ENCODE results near the gene DNER.

The DNER gene

GRCh38 chr2:229475778-229476177 is 238.6 kb downstream of the DNER start:
- no peak for DNase-seq

- DNase-seq, result no peak
Measured at GRCh38 chr2:229474125-229474524, 240.2 kb downstream of the DNER start.

- no peak for DNase-seq
Measured at GRCh38 chr2:229470781-229471180, 243.6 kb downstream of the DNER start.

GRCh38 chr2:229467783-229468182 is 246.6 kb downstream of the DNER start:
- DNase-seq, result no peak

- no peak for DNase-seq
Measured at GRCh38 chr2:229463841-229464346, 250.5 kb downstream of the DNER start.

GRCh38 chr2:229462112-229462511 is 252.2 kb downstream of the DNER start:
- no peak for DNase-seq

- DNase-seq, result no peak
Measured at GRCh38 chr2:229456091-229456490, 258.3 kb downstream of the DNER start.

- no peak for DNase-seq
Measured at GRCh38 chr2:229454934-229455631, 259.3 kb downstream of the DNER start.

GRCh38 chr2:229453230-229453629 is 261.1 kb downstream of the DNER start:
- DNase-seq, result no peak

GRCh38 chr2:229451852-229452251 is 262.5 kb downstream of the DNER start:
- DNase-seq, result no peak

- DNase-seq, result no peak
Measured at GRCh38 chr2:229447227-229447626, 267.1 kb downstream of the DNER start.

GRCh38 chr2:229446350-229446749 is 268.0 kb downstream of the DNER start:
- DNase-seq, result no peak

GRCh38 chr2:229445501-229446211 is 268.7 kb downstream of the DNER start:
- no peak for DNase-seq

- no peak for DNase-seq
Measured at GRCh38 chr2:229445019-229445418, 269.3 kb downstream of the DNER start.

- no peak for DNase-seq
Measured at GRCh38 chr2:229443546-229444268, 270.6 kb downstream of the DNER start.

- no peak for DNase-seq
Measured at GRCh38 chr2:229443141-229443540, 271.2 kb downstream of the DNER start.

GRCh38 chr2:229438430-229439159 is 275.8 kb downstream of the DNER start:
- no peak for DNase-seq

- no peak for DNase-seq
Measured at GRCh38 chr2:229437467-229437866, 276.9 kb downstream of the DNER start.

GRCh38 chr2:229434187-229434586 is 280.2 kb downstream of the DNER start:
- no peak for DNase-seq

GRCh38 chr2:229433351-229433750 is 281.0 kb downstream of the DNER start:
- no peak for DNase-seq

GRCh38 chr2:229431327-229431954 is 282.9 kb downstream of the DNER start:
- DNase-seq, result peak; percentile 2

- no peak for DNase-seq
Measured at GRCh38 chr2:229429589-229429988, 284.8 kb downstream of the DNER start.

GRCh38 chr2:229426464-229426863 is 287.9 kb downstream of the DNER start:
- DNase-seq, result no peak
